GM21786 (cell line): ENCODE results near the gene CXCR5.
"Not testable (repeated sequence)": the region's sequence is repeated elsewhere in the genome, so short reads cannot be mapped to it uniquely, and the experiment has no call there.

ENCODE experiments used
- ATAC-seq: cut with Tn5 transposase; IDR thresholded peaks from one replicate; pipeline ENCODE4 v1.9.1; 2021; ENCODE audit not compliant: unreplicated experiment

The CXCR5 gene

GRCh38 chr11:118883368-118884071 lies at the start of gene CXCR5:
TSS of gene CXCR5 (plus strand) at chr11:118883892. CDS start at chr11:118883942, 50 bp downstream.
- ATAC-seq: peak; percentile 76

- ATAC-seq: no peak
Observed at GRCh38 chr11:118834427-118835028, 49.2 kb upstream of the CXCR5 start.

- no peak for ATAC-seq
Observed at GRCh38 chr11:118837868-118838267, 45.8 kb upstream of the CXCR5 start.

GRCh38 chr11:118838905-118839553 lies 44.7 kb upstream of the CXCR5 start:
- peak; percentile 64 for ATAC-seq

- ATAC-seq: peak; percentile 57
Observed at GRCh38 chr11:118841469-118842242, 42.0 kb upstream of the CXCR5 start.

- ATAC-seq: no peak
Observed at GRCh38 chr11:118842369-118842768, 41.3 kb upstream of the CXCR5 start.

- not testable (repeated sequence) for ATAC-seq
Observed at GRCh38 chr11:118842843-118843242, 40.8 kb upstream of the CXCR5 start.

GRCh38 chr11:118843565-118843964 lies 40.1 kb upstream of the CXCR5 start:
- ATAC-seq: no peak

- no peak for ATAC-seq
Observed at GRCh38 chr11:118845369-118845768, 38.3 kb upstream of the CXCR5 start.

GRCh38 chr11:118846181-118846935 lies 37.3 kb upstream of the CXCR5 start:
- no peak for ATAC-seq

- no peak for ATAC-seq
Observed at GRCh38 chr11:118849825-118850224, 33.9 kb upstream of the CXCR5 start.

- ATAC-seq: peak; percentile 70
Observed at GRCh38 chr11:118851970-118852369, 31.7 kb upstream of the CXCR5 start.

GRCh38 chr11:118853678-118854077 lies 30.0 kb upstream of the CXCR5 start:
- no peak for ATAC-seq

- ATAC-seq: no peak
Observed at GRCh38 chr11:118856314-118856713, 27.4 kb upstream of the CXCR5 start.

- ATAC-seq: no peak
Observed at GRCh38 chr11:118857385-118857784, 26.3 kb upstream of the CXCR5 start.

- no peak for ATAC-seq
Observed at GRCh38 chr11:118859973-118860372, 23.7 kb upstream of the CXCR5 start.

- no peak for ATAC-seq
Observed at GRCh38 chr11:118868659-118869058, 15.0 kb upstream of the CXCR5 start.

- peak; percentile 45 for ATAC-seq
Observed at GRCh38 chr11:118870396-118871343, 13.0 kb upstream of the CXCR5 start.

GRCh38 chr11:118872403-118872821 lies 11.3 kb upstream of the CXCR5 start:
- no peak for ATAC-seq

GRCh38 chr11:118873804-118874203 lies 9.9 kb upstream of the CXCR5 start:
- ATAC-seq: no peak
